GM21825 (cell line): ENCODE data around the gene CROCC2.

Source experiments
- ATAC-seq: cut with Tn5 transposase; IDR thresholded peaks from one replicate; pipeline ENCODE4 v1.9.1; 2021; ENCODE audit warnings: mild to moderate bottlenecking, moderate library complexity; ENCODE audit not compliant: unreplicated experiment

The CROCC2 gene

GRCh38 chr2:240996161-240996833 is 90.2 kb downstream of the CROCC2 start:
- ATAC-seq, result no peak

- ATAC-seq, result no peak
Measured at GRCh38 chr2:240996834-240997140, 90.7 kb downstream of the CROCC2 start.

GRCh38 chr2:240997141-240997855 is 91.2 kb downstream of the CROCC2 start:
- no peak for ATAC-seq

GRCh38 chr2:240997856-240998705 is 91.9 kb downstream of the CROCC2 start, which contains the start of gene SNED1:
Gene SNED1 (plus strand): TSS chr2:240998618. CDS start chr2:240998838, 220 bp downstream.
- ATAC-seq, result no peak

- no peak for ATAC-seq
Measured at GRCh38 chr2:240998706-240998994, 92.5 kb downstream of the CROCC2 start.

- ATAC-seq, result no peak
Measured at GRCh38 chr2:240998995-240999791, 93.1 kb downstream of the CROCC2 start.

GRCh38 chr2:240999873-241000541 is 93.9 kb downstream of the CROCC2 start:
- no peak for ATAC-seq

- no peak for ATAC-seq
Measured at GRCh38 chr2:241000831-241001321, 94.7 kb downstream of the CROCC2 start.

- no peak for ATAC-seq
Measured at GRCh38 chr2:241001413-241002274, 95.5 kb downstream of the CROCC2 start.

GRCh38 chr2:241002275-241003046 is 96.3 kb downstream of the CROCC2 start:
- ATAC-seq, result no peak

- ATAC-seq, result no peak
Measured at GRCh38 chr2:241003047-241003360, 96.9 kb downstream of the CROCC2 start.

GRCh38 chr2:241003369-241003768 is 97.2 kb downstream of the CROCC2 start:
- ATAC-seq, result no peak

- no peak for ATAC-seq
Measured at GRCh38 chr2:241003830-241004564, 97.9 kb downstream of the CROCC2 start.

- ATAC-seq, result no peak
Measured at GRCh38 chr2:241005569-241005968, 99.4 kb downstream of the CROCC2 start.

GRCh38 chr2:241006412-241006811 is 100.3 kb downstream of the CROCC2 start:
- no peak for ATAC-seq

- ATAC-seq, result no peak
Measured at GRCh38 chr2:241007111-241007510, 101.0 kb downstream of the CROCC2 start.

GRCh38 chr2:241007880-241008710 is 102.0 kb downstream of the CROCC2 start:
- no peak for ATAC-seq
